Esophagus muscularis mucosa (tissue), 4 donors: ENCODE data around the gene KCNAB1. TPM values are rescaled to one million over a fixed set of nuclear protein-coding genes. Genes with fewer than 3 reads are reported as not detected.
"Not testable (repeated sequence)": the region's sequence is repeated elsewhere in the genome, so short reads cannot be mapped to it uniquely, and the experiment has no call there.

ENCODE experiments used
- DNase-seq: peaks from one replicate; pipeline ENCODE4 v3.0.0-alpha.2; 2017; ENCODE audit errors: extremely low spot score
- H3K27ac ChIP-seq, 4 donors: fragments of 200-600 bp; sonication (generic); replicated peaks in 1 of 4; 1 replicate in 3 of 4; 2 replicates in 1 of 4; pipeline ENCODE4 v1.5.1; 2016 to 2019; ENCODE audit warnings: mild to moderate bottlenecking in 1 of 4
- H3K27me3 ChIP-seq, 4 donors: fragments of 200-600 bp; sonication (generic); one replicate each; pipeline versions ENCODE4 v1.5.1 to v1.6.0; 2016 to 2019
- H3K36me3 ChIP-seq, 4 donors: fragments of 200-600 bp; sonication (generic); one replicate each; pipeline ENCODE4 v1.5.1; 2016 to 2019
- H3K4me1 ChIP-seq, 4 donors: fragments of 200-600 bp; sonication (generic); one replicate each; pipeline ENCODE4 v1.5.1; 2016 to 2019
- H3K4me3 ChIP-seq, 4 donors: fragments of 200-600 bp; sonication (generic); 1 replicate in 2 of 4; 2 replicates in 2 of 4; pipeline ENCODE4 v1.5.1; 2016 to 2019; ENCODE audit warnings: mild to moderate bottlenecking in 4 of 4, moderate library complexity in 1 of 4
- H3K9me3 ChIP-seq, 4 donors: fragments of 200-600 bp; sonication (generic); 1 replicate in 3 of 4; 2 replicates in 1 of 4; pipeline ENCODE4 v1.5.1; 2016 to 2019
- CTCF ChIP-seq, 3 experiments: fragments of 200-600 bp in 2 of 3; fragments of 450-650 bp in 1 of 3; sonication (generic) in 2 of 3; IDR thresholded peaks; one replicate each; pipeline ENCODE4 v1.5.1; 2017 to 2019; ENCODE audit warnings: antibody characterized with exemption in 3 of 3, mild to moderate bottlenecking in 2 of 3, moderate library complexity in 1 of 3
- EP300 ChIP-seq: sonication (generic); formaldehyde crosslinking; IDR thresholded peaks from one replicate; pipeline ENCODE4 v1.6.1; 2017; ENCODE audit warnings: antibody characterized with exemption
- POLR2A ChIP-seq: fragments of 450-650 bp; IDR thresholded peaks from one replicate; pipeline ENCODE4 v1.6.1; 2017; ENCODE audit warnings: antibody characterized with exemption, moderate library complexity, mild to moderate bottlenecking, low read depth
- POLR2AphosphoS5 ChIP-seq, 2 donors: sonication (generic); formaldehyde crosslinking; IDR thresholded peaks; one replicate each; pipeline ENCODE4 v1.6.1; 2017; ENCODE audit warnings: antibody characterized with exemption in 2 of 2
- WGBS: methylation state at CpG from one replicate; pipeline ENCODE4 v1.1.5; 2018; 5-methylcytosine and 5-hydroxymethylcytosine counted together
- intact Hi-C: fragments of 100-400 bp; cut with DNase I; formaldehyde crosslinking; loops from one replicate; pipeline ENCODE4 v1.15.1; 2023
- total RNA-seq, 4 donors: library from RNA; depleted of rRNA; stranded (reverse); fragments of >200 nt; gene quantifications; one replicate each; pipeline versions ENCODE4 v1.1.0 to v1.2.1, GENCODE V29; 2016

KCNAB1 gene
- total RNA-seq, 4 donors from 2014 or later: 0.83 to 5.9 (median 2.3) TPM

GRCh38 chr3:156135921-156136638, 15.7 kb downstream of the KCNAB1 start:
- peak; percentile 7 for DNase-seq
- intact Hi-C loops: no loop called here
- Histone ChIP-seq H3K36me3 (no peaks in the 10 kb centered on the region), H3K9me3 (no peaks in the 10 kb centered on the region), H3K27me3 (no peaks in the 10 kb centered on the region), H3K4me1 (peaks cover 0 to 15% (median 4%) of the 10 kb centered on the region in 4 donors), H3K4me3 (no peak overlapping the region), H3K27ac (no peak overlapping the region)
- TF ChIP-seq POLR2A: no peak
- no peak for TF ChIP-seq CTCF (IDR thresholded peaks at IDR 0.05)
- TF ChIP-seq POLR2AphosphoS5 (IDR thresholded peaks at IDR 0.05): no peak
- no peak for TF ChIP-seq EP300
- 72% methylated on average over 2 of the region's 2 CpGs for WGBS

- intact Hi-C loops, H3K36me3 ChIP-seq, H3K27me3 ChIP-seq, H3K27ac ChIP-seq, H3K4me3 ChIP-seq, H3K9me3 ChIP-seq, DNase-seq: not testable (repeated sequence)
- 76% methylated on average over 8 of the region's 8 CpGs for WGBS
- peaks cover 0 to 15% (median 4%) of the 10 kb centered on the region in 4 donors for H3K4me1 ChIP-seq
Observed at GRCh38 chr3:156137397-156137796, 17.0 kb downstream of the KCNAB1 start.

- TF ChIP-seq CTCF (IDR thresholded peaks at IDR 0.05) (no peak), POLR2AphosphoS5 (IDR thresholded peaks at IDR 0.05) (no peak), POLR2A (no peak), EP300 (no peak)
- H3K4me1 ChIP-seq: peaks cover 0 to under 1% (median under 1%) of the 10 kb centered on the region in 4 donors
- intact Hi-C loops: no loop called here
- 98% methylated on average over 3 of the region's 3 CpGs for WGBS
- H3K9me3 ChIP-seq: no peaks in the 10 kb centered on the region
- H3K36me3 ChIP-seq: no peaks in the 10 kb centered on the region
- no peak overlapping the region for H3K27ac ChIP-seq
- H3K27me3 ChIP-seq: no peaks in the 10 kb centered on the region
- DNase-seq: no peak
- no peak overlapping the region for H3K4me3 ChIP-seq
Observed at GRCh38 chr3:156140001-156140595, 19.7 kb downstream of the KCNAB1 start.

- Histone ChIP-seq H3K27ac (no peak overlapping the region), H3K4me3 (peak overlapping the region in 1 of 4 donors; percentile 8), H3K4me1 (no peaks in the 10 kb centered on the region), H3K27me3 (no peaks in the 10 kb centered on the region), H3K9me3 (no peaks in the 10 kb centered on the region), H3K36me3 (no peaks in the 10 kb centered on the region)
- intact Hi-C loops: no loop called here
- no peak for DNase-seq
- 90% methylated on average over 2 of the region's 2 CpGs for WGBS
- TF ChIP-seq EP300: no peak
Observed at GRCh38 chr3:156142702-156143101, 22.3 kb downstream of the KCNAB1 start.

- no peak overlapping the region for H3K27ac ChIP-seq
- H3K4me3 ChIP-seq: peak overlapping the region in 1 of 4 donors; percentile 8
- H3K4me1 ChIP-seq: peaks cover 0 to 1% (median 0%) of the 10 kb centered on the region in 4 donors
- intact Hi-C loops: no loop called here
- DNase-seq: no peak
- 83% methylated on average over 8 of the region's 8 CpGs for WGBS
- TF ChIP-seq CTCF (IDR thresholded peaks at IDR 0.05): no peak
- TF ChIP-seq EP300: no peak
- TF ChIP-seq POLR2A: no peak
- no peak for TF ChIP-seq POLR2AphosphoS5 (IDR thresholded peaks at IDR 0.05)
- no peaks in the 10 kb centered on the region for H3K36me3 ChIP-seq
- H3K27me3 ChIP-seq: no peaks in the 10 kb centered on the region
- no peaks in the 10 kb centered on the region for H3K9me3 ChIP-seq
Observed at GRCh38 chr3:156143136-156143535, 22.8 kb downstream of the KCNAB1 start.
